Upper lobe of left lung (tissue), 4 donors: ENCODE data around the gene ZNF45.

Experiments used
- EP300 ChIP-seq, 4 donors: sonication (generic); formaldehyde crosslinking; IDR thresholded peaks; one replicate each; pipeline ENCODE4 v1.5.1; 2017; ENCODE audit warnings: antibody characterized with exemption in 4 of 4, control low read depth in 2 of 4
- POLR2A ChIP-seq, 4 donors: fragments of 450-650 bp; IDR thresholded peaks; one replicate each; pipeline ENCODE4 v1.5.1; 2016 to 2017; ENCODE audit warnings: antibody characterized with exemption in 4 of 4, mild to moderate bottlenecking in 2 of 4
- POLR2AphosphoS5 ChIP-seq, 2 donors: sonication (generic); formaldehyde crosslinking; IDR thresholded peaks; one replicate each; pipeline ENCODE4 v1.5.1; 2017; ENCODE audit warnings: antibody characterized with exemption in 2 of 2
- TF ChIP-seq, protein P1 (sequence below), 6 experiments: fragments of 450-650 bp in 4 of 6; fragments of 200-600 bp in 2 of 6; sonication (generic) in 2 of 6; IDR thresholded peaks; one replicate each; pipeline ENCODE4 v1.5.1; 2016 to 2019; ENCODE audit warnings: antibody characterized with exemption in 6 of 6

GRCh38 chr19:43895727-43896308 lies 39.3 kb downstream of the ZNF45 start:
- TF ChIP-seq POLR2AphosphoS5 (IDR thresholded peaks at IDR 0.05), result no peak
- TF ChIP-seq, protein P1, sequence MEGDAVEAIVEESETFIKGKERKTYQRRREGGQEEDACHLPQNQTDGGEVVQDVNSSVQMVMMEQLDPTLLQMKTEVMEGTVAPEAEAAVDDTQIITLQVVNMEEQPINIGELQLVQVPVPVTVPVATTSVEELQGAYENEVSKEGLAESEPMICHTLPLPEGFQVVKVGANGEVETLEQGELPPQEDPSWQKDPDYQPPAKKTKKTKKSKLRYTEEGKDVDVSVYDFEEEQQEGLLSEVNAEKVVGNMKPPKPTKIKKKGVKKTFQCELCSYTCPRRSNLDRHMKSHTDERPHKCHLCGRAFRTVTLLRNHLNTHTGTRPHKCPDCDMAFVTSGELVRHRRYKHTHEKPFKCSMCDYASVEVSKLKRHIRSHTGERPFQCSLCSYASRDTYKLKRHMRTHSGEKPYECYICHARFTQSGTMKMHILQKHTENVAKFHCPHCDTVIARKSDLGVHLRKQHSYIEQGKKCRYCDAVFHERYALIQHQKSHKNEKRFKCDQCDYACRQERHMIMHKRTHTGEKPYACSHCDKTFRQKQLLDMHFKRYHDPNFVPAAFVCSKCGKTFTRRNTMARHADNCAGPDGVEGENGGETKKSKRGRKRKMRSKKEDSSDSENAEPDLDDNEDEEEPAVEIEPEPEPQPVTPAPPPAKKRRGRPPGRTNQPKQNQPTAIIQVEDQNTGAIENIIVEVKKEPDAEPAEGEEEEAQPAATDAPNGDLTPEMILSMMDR (IDR thresholded peaks at IDR 0.05), result no peak
- no peak for TF ChIP-seq POLR2A (IDR thresholded peaks at IDR 0.05)
- no peak for TF ChIP-seq EP300 (IDR thresholded peaks at IDR 0.05)
